Stimulated activated CD8-positive, alpha-beta memory T cell treated with anti-CD3 and anti-CD28 coated beads, Interleukin-2, amount 100 ng/mL, for 1 hour (primary cell): ENCODE results near the gene ELANE.

ENCODE experiments used
- DNase-seq, 2 donors: peaks; one replicate each; pipeline ENCODE4 v3.0.0-alpha.2; 2020; ENCODE audit warnings: low read depth in 2 of 2

ELANE gene

GRCh38 chr19:852136-853013 lies at the start of gene ELANE:
TSS of gene ELANE (plus strand) at chr19:852303. CDS start at chr19:852329, 26 bp downstream.
- DNase-seq: no peak

GRCh38 chr19:802498-803098 lies 49.5 kb upstream of the ELANE start:
- DNase-seq: no peak

GRCh38 chr19:803099-803561 lies 49.0 kb upstream of the ELANE start:
- no peak for DNase-seq

GRCh38 chr19:803686-804418 lies 48.3 kb upstream of the ELANE start:
- DNase-seq: no peak

GRCh38 chr19:804419-805165 lies 47.5 kb upstream of the ELANE start:
- no peak for DNase-seq

GRCh38 chr19:805166-805551 lies 46.9 kb upstream of the ELANE start:
- DNase-seq: no peak

DNA sequence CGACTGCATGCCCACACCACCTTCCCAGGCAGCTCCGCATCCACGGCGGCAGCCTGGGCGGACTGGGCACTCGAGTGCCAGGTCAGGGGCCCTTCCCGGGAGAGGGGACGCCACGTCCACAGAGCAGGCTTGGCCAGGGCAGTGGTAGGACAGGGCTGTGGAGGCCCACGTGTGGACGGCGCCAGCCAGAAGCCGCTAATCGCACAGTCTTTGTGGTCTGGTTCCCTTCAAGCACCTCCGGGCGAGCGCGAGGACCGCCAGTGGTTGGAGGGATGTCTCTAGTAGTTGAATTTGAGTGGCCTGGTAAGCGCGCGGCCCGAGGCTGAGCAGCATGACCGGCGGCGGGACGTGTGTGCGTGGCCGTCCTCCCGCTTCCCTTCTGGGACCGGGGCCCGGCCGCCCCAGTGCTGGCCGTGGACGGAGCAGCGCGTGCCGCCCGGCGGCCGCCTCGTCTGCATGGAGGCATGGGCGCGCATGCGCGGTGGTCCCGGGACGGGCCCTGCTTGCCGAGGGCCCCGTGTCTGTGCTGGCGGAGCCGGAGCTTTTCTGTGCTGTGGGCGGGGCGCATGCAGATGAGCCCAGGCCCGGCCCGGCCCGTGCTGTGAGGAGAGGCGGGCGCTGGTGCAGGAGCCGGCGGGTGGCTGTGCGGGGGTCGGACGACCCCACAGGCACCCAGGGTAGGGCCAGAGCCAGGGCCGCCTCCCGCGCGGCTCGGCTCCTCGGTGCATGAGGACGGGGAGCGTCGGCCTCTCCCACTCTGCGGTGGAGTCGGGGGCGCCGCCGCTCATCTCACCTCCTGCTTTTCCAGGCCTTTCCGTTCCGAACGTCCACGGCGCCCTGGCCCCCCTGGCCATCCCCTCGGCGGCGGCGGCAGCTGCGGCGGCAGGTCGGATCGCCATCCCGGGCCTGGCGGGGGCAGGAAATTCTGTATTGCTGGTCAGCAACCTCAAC lies 46.2 kb upstream of the ELANE start:
- DNase-seq: no peak

GRCh38 chr19:806815-807421 lies 45.2 kb upstream of the ELANE start:
- no peak for DNase-seq

- no peak for DNase-seq
These were observed 44.3 kb upstream of the ELANE start for GRCh38 chr19:807627-808422.

DNA sequence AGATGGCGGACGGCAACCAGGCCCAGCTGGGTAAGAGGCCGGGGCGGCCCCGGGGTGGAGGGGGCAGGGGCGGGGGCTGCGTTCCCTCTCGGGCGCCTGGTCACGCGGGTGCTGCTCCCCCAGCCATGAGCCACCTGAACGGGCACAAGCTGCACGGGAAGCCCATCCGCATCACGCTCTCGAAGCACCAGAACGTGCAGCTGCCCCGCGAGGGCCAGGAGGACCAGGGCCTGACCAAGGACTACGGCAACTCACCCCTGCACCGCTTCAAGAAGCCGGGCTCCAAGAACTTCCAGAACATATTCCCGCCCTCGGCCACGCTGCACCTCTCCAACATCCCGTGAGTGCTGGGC lies 43.7 kb upstream of the ELANE start:
- no peak for DNase-seq

DNA sequence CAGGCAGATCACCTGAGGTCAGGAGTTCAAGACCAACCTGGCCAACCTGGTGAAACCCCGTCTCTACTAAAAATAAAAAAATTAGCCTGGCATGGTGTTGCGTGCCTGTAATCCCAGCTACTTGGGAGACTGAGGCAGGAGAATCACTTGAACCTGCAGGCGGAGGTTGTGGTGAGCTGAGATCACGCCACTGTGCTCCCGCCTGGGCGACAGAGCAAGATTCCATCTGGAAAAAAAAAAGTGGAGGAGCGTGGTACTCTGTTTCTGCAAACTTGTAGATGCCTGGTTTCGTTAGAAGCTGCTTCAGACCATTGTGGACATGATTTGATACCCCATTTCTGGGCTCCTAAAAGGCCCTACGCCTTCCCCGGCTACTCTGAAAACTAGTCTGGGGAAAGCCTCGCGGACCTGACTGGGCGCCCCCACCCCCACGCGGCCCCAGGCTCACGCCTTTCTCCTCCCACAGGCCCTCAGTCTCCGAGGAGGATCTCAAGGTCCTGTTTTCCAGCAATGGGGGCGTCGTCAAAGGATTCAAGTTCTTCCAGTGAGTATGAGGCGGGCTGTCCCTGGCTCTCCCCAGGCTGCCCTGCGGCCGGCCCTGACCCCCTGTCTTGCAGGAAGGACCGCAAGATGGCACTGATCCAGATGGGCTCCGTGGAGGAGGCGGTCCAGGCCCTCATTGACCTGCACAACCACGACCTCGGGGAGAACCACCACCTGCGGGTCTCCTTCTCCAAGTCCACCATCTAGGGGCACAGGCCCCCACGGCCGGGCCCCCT lies 41.8 kb upstream of the ELANE start:
- DNase-seq: no peak

DNA sequence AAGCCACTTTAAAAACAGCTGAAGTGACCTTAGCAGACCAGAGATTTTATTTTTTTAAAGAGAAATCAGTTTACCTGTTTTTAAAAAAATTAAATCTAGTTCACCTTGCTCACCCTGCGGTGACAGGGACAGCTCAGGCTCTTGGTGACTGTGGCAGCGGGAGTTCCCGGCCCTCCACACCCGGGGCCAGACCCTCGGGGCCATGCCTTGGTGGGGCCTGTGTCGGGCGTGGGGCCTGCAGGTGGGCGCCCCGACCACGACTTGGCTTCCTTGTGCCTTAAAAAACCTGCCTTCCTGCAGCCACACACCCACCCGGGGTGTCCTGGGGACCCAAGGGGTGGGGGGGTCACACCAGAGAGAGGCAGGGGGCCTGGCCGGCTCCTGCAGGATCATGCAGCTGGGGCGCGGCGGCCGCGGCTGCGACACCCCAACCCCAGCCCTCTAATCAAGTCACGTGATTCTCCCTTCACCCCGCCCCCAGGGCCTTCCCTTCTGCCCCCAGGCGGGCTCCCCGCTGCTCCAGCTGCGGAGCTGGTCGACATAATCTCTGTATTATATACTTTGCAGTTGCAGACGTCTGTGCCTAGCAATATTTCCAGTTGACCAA lies 41.1 kb upstream of the ELANE start:
- DNase-seq: no peak

DNA sequence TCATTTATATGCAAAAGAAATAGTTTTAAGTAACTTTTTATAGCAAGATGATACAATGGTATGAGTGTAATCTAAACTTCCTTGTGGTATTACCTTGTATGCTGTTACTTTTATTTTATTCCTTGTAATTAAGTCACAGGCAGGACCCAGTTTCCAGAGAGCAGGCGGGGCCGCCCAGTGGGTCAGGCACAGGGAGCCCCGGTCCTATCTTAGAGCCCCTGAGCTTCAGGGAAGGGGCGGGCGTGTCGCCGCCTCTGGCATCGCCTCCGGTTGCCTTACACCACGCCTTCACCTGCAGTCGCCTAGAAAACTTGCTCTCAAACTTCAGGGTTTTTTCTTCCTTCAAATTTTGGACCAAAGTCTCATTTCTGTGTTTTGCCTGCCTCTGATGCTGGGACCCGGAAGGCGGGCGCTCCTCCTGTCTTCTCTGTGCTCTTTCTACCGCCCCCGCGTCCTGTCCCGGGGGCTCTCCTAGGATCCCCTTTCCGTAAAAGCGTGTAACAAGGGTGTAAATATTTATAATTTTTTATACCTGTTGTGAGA lies 40.5 kb upstream of the ELANE start:
- no peak for DNase-seq

DNA sequence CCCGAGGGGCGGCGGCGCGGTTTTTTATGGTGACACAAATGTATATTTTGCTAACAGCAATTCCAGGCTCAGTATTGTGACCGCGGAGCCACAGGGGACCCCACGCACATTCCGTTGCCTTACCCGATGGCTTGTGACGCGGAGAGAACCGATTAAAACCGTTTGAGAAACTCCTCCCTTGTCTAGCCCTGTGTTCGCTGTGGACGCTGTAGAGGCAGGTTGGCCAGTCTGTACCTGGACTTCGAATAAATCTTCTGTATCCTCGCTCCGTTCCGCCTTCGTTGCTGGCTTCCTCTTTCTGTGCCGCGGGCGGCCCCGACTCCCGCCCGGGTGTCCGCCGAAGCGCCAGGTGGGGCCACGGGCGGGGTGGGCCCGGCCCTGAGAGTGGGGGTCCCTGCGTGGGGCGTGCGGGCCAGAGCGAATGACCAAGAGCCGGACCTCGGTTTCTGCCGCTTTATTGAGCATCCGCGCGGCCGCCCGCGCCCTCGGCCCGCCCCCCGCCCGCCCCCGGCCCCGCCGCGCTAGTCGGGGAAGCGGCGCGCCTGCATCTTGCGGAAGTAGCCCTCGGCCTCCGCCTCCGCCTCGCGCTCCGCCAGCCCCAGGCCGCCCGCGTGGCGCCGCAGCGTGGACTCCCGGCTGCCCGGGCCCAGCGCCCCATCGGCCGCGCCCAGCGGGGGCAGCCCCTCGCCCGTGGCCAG lies 39.9 kb upstream of the ELANE start:
- DNase-seq: no peak

- DNase-seq: no peak
These were observed 39.3 kb upstream of the ELANE start for GRCh38 chr19:812747-813218.

DNA sequence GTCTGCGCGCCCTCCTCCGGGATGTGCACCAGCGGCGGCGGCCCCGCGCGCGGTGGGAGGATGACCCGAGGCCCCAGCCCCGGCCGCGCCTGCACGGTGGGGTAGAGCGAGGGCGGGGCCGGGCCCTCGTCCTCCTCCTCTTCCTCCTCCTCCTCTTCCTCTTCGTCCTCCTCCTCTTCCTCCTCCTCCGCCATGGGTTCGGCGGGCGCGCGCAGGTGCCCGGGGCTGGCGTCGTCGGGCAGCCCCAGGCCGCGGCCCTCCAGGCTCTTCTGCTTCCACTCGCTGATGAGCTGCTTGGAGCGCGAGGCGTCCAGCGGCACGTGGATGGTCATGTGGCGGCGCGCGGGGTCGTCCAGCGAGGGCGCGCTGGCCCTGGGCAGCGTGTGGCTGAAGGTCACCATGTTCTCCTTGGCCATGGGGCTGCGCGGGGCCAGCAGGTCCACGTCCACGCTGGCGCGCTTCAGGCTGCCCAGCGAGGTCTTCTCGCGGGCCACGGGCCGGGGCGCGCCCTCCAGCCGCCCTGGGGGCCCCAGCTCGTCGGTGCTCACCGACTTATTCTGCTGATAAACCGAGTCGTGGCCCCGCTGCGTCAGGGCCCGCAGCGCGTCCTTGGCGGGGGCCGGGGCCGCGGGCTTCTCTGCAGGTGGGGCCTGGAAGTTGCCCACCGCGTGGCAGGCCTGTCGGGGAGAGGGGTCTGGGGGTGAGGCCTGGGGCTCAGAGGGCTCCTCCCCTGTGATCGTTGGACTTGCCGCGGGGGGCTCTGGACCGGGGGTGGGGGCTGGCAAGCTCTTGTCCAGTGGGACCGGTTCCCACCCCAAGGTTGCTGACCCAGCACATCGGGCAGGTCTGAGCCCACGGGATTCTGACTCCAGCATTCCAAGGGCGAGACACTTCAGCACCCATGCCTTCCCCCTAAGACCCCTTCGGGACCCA lies 38.6 kb upstream of the ELANE start:
- DNase-seq: no peak
